GM12801 (cell line): ENCODE results near the gene ARHGAP32.

ENCODE experiments used
- CTCF ChIP-seq: IDR thresholded peaks from one replicate; pipeline ENCODE4 v1.5.1; 2011; ENCODE audit warnings: control low read depth; ENCODE audit not compliant: insufficient read length; ENCODE audit errors: extremely low read depth

Gene ARHGAP32

DNA sequence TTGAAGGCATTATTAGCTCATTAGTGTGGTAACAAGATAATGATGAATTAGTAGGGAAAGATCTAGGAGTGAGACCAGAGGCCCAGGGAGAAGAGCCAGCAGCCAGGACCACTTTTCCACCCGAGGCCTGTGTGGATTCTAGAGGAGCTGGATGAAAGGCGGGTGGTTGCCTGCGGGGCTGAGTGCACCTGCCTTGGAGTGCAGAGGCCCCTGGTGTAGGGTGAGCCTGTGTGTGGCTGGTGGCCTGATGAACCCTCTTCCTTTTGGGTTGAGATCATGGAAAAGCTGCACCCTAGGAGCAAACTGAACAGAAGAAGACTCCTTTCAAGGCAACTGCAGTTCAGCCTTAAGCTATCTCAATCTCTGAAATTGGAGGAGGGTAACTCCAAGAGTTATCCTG is 243.5 kb downstream of the ARHGAP32 start:
- TF ChIP-seq CTCF = no peak

DNA sequence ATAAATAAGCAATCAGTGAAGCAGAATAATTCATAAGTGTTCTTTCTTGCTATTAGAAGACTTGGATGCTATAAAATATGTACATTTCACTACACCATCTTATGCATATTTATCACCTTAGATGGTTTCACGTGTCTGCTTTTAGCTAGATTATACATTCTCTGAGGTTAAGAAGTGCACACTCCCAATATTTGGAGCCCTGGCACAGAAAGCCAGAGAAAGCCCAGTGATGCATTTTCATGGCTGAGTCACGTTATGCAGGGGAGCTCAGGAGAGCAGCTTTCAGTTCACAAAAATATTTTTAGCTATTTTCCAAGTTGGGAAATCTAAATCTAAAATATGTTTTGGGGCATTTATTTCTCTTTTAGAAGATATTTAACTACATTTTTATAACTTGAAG is 244.4 kb downstream of the ARHGAP32 start:
- TF ChIP-seq CTCF = no peak

DNA sequence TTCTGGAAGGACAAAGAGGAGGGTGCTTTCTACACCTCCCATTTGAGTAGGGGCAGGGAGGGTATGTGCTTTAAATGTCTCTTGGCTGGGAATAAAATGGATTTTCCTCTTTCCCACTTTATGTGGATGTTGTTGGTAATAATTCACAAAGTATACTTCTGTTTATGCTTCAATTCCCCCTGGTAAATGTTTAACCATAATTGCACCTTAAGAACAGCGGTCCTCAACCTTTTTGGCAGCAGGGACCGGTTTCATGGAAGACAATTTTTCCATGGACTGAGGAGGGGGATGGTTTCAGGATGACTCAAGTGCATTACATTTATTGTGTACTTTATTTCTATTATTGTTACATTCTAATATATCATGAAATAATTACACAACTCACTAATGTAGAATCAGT is 245.5 kb downstream of the ARHGAP32 start:
- no peak for TF ChIP-seq CTCF

DNA sequence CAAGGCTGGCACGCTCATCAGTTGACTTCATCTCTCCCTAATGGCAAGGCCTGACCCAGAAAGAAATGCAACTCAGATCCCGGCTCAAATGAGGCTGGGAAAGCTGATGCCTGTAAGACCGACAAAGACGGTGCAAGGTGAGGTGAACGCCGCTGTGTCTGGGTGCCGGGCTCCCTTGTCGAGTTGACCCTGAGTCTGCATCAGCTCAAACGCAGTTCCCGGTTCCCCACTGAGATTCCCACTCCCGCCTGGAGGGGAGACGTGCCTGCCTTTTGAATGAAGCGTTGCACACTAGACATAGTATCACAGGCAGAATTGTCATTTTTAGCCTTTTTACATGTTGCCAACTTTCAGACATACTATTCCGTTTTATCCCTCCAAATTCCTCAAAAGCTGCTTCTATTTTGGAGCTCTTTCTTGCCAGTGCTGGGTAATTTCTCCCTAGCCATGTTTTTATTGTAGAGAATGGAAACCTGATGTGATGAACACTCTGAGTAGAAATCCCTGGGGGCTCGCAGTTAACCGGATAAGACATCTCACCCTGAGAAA is 248.6 kb downstream of the ARHGAP32 start:
- TF ChIP-seq CTCF = no peak

GRCh38 chr11:128942817-128943427 is 249.2 kb downstream of the ARHGAP32 start, which contains the start of gene TP53AIP1:
TSS of gene TP53AIP1 (minus strand) at chr11:128942871. CDS start at chr11:128937818, 5,053 bp downstream.
- TF ChIP-seq CTCF = no peak

DNA sequence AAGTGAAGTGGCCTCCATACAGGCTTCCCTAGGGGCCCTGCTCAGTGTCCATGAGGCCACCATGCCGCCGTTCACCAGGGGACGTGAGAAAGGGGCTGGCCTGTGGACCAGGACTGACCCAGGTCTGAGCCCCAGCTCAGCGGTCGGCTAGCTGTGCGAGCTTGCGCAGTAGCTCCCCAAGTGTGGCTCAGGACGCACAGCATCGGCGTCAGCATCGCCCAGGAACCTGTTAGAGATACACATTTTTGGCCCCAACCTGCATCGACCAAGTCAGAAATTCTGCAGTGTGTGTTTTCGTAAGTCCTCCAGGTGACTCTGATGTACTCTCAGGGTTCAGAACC is 249.9 kb downstream of the ARHGAP32 start:
- no peak for TF ChIP-seq CTCF

DNA sequence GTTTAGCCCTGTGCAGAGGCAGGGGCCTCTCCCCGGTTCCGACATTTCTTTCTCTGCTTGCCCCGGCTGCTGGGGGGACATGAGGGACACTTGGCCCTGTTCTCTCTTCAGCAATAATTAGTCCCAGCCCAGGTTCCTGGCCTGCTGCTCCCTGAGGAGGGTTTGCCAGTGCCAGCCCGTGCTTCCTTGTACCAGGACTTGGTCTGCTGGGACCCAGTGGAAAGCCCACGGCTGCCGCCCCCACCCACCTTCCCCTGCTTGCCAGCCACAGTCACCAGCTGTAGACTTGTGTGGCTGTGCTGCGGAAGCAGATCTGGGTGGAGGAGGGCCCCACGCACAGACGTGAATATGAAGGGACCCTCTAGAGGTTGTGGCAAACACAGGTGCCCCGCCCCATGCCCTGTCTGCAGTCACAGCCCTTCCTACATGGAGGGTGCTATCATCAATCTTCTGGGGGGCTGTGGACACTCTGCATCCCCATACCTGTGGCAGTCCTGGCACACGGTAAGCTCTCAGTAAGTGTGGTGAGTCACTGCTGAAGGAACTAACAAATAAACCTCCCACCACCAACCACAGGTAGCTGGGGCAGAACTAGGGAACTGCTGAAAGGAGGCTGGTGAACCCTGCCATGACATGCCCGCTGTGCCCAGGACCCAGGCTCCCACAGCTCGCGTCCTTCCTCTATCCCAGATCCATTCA is 250.4 kb downstream of the ARHGAP32 start:
- TF ChIP-seq CTCF = no peak
